Superior temporal gyrus (tissue), 1 donor: ENCODE measurements around the gene DUSP22.
"Not testable (repeated sequence)": the region's sequence is repeated elsewhere in the genome, so short reads cannot be mapped to it uniquely, and the experiment has no call there.

Source experiments
- DNase-seq: peaks from one replicate; pipeline ENCODE4 v3.0.0-alpha.2; 2016; ENCODE audit errors: extremely low spot score

DUSP22 gene

GRCh38 chr6:363291-363690 is 71.0 kb downstream of the DUSP22 start:
- no peak for DNase-seq

DNA sequence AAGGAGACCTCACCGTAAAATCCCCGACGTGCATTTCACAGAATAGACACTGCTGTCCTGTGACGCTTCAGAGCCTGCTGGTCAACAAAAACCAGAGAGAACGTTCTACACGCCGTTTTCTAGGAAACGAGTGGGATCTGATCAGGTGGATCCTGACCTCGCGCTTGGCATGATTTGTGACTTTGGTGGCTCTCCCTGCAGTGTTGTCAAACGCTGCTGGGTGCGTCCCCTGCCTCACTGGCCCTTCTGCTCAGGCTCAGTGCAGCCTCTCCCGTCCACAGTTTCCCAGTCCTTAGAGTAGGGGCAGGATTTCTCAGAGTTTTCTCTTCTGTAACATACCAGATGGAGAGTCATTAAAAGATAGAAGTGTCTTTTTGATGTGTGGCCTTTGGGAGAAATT is 71.6 kb downstream of the DUSP22 start:
- DNase-seq = no peak

- DNase-seq = no peak
Observed at GRCh38 chr6:364609-365540, 72.6 kb downstream of the DUSP22 start.

DNA sequence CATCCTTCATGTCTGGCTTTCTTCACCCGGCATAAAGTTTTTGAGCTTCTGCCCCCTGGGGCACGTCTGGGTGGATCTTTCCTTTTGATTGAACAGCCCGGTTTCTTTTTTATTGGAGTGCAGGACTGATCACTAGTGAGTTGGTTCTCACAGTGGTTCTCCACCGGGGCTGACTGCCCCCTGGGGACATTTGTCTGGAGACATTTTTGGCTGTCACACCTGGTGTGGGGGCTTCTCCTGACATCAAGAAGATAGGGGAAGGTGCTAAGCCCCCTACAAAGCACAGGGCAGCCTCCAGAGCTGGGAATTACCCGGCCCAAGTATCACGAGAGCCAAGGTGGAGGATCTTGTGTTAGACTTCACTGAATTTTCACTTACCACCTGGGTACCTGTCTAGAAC is 73.5 kb downstream of the DUSP22 start:
- DNase-seq = no peak

DNA sequence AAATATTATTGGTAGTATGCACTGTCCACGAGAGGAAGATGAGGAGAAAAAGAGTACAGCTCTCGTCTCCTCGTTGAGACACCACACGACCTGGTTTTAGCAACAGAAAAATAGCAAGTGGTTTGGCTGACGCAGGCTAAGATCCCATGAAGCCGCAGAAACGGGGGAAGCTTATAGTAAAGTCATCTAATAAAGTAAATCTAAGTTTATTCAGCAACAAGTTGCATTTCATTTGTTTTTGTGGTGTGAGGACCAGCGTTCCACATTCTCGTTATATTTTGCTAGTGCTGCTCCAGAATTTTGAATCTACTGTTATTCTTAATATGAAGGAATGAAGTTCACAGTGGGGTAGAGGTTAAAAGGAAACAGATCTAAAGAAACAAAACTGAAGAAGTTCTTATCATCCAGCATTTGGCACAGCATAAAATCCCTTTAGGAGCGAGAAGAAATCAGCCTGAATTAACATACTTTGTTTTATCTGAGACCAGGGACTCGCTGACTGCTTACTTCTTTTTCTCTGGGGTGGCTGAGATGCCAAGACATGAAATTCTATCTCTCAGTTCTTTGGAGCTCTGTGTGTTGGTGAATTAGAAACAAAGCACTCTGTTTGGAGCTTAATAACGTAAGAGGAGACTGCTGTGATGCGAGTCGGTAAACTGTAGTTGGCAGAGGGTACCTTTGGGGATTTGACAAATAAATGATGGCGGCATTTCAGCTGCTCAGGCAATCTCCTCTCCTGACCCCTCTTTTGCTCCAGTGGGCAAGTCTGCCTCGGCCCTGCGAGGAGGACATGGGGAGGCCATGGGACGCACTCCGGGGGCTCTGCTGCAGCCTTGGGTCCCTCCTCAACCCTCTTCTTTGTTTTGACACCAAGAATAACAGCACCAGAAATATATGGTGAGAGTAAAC is 74.4 kb downstream of the DUSP22 start:
- no peak for DNase-seq

GRCh38 chr6:367298-367794 is 75.1 kb downstream of the DUSP22 start:
- no peak for DNase-seq

GRCh38 chr6:367891-368630 is 75.8 kb downstream of the DUSP22 start:
- no peak for DNase-seq

- DNase-seq = no peak
Observed at GRCh38 chr6:369559-370431, 77.5 kb downstream of the DUSP22 start.

GRCh38 chr6:370555-370954 is 78.3 kb downstream of the DUSP22 start:
- no peak for DNase-seq

DNA sequence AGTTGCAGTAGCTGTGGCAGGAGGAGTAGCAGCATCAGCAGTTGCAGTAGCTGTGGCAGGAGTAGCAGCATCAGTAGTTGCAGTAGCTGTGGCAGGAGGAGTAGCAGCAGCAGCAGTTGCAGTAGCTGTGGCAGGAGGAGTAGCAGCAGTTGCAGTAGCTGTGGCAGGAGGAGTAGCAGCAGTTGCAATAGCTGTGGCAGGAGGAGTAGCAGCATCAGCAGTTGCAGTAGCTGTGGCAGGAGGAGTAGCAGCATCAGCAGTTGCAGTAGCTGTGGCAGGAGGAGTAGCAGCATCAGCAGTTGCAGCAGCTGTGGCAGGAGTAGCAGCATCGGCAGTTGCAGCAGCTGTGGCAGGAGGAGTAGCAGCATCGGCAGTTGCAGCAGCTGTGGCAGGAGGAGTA is 79.6 kb downstream of the DUSP22 start:
- DNase-seq = not testable (repeated sequence)

- no peak for DNase-seq
Observed at GRCh38 chr6:372336-372911, 80.1 kb downstream of the DUSP22 start.

GRCh38 chr6:373031-373430 is 80.7 kb downstream of the DUSP22 start:
- DNase-seq = no peak

GRCh38 chr6:373773-374724 is 81.8 kb downstream of the DUSP22 start:
- DNase-seq = no peak

GRCh38 chr6:374956-375355 is 82.7 kb downstream of the DUSP22 start:
- DNase-seq = no peak

DNA sequence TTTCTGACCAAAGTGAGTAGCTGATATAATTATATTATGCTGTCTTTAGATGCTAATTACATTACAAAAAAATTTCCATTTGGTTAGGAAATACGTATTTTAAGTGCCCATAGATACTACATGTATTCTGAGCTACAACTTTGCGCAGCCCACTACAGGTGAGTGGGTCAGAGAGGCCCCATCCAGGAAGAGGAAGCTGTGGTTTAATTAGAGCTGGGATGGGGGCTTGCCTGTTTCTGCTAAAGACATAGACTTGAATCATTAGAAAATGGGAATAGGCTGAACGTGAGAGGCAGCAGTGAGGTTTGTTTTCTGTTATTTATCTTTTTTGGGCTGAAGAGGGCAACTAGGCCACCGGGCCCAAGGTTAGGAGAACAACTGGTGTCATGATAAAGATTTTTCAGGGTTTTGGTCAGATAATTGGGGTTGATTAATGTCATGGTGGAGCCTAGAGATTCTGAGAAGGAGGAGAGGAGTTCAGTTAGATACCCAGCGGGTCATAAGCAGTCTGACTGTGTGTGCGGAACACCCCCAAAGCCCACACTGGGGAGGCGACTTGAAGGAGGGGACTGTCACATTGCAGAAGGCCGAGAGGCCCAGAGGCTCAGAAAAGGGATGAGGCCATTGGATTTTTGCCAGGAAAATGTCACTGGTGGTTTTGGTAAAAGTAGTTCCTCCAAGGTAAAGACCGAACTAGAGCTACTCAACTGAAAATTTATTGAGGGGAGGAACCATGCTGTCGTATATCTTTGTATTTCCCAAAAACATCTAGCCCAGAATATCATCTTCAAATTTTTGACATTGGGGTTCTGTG is 84.7 kb downstream of the DUSP22 start:
- DNase-seq = no peak

- DNase-seq = not testable (repeated sequence)
Observed at GRCh38 chr6:377641-378020, 85.3 kb downstream of the DUSP22 start.

- DNase-seq = no peak
Observed at GRCh38 chr6:378090-378957, 86.0 kb downstream of the DUSP22 start.
